GM21423 (cell line): ENCODE data around the gene MPHOSPH9.
"Not testable (repeated sequence)": the region's sequence is repeated elsewhere in the genome, so short reads cannot be mapped to it uniquely, and the experiment has no call there.

Source experiments
- ATAC-seq: cut with Tn5 transposase; IDR thresholded peaks from one replicate; pipeline ENCODE4 v1.9.1; 2021; ENCODE audit warnings: mild to moderate bottlenecking, moderate library complexity; ENCODE audit not compliant: unreplicated experiment

The MPHOSPH9 gene

DNA sequence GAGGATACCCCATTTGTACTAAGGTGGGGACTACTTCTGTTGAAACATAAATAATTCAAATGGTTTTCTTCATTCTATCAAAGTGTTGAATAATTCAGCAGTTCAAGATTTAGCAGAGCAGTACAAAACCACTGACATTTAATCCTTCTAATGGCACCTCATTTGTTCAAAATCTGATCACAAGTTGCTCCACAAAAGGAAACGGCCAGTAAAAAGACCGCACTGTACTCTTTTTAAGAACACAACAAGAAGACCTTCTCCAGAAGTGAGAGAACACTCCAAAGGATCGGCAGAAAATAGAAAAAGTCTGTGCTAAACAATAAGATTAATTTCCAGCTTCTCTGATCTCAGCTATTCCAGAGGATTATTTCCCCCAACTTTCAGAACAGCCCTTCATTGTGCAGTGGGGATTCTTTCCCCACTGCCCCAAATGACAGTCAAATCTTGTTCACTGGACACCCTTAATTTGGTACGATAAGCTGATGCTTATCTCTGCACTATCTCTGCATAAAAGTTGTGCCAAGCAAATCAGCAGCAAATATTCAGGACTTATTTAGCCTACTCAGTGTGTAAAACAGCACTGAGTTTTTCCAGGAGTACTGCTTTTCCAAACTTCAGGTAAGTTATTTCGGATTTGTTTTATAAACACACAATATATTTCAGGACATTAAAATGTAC lies 5.2 kb downstream of the MPHOSPH9 start:
- ATAC-seq: no peak

DNA sequence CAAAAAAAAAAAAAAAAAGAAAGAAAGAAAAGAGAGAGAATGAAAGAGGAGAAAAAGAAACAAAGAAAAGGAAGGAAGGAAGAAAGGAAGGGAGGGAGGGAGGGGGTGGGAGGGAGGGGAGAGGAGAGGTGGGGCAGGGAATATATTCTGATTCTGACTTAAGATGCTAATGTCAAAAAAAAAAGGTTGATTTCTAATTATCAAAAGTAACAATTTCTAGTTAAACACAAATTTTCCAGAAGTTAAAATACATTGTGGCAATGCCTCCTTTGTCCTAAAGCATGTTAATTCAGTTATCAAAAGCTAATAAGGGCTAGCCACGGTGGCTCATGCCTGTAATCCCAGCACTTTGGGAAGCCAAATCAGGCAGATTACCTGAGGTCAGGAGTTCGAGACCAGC lies 7.5 kb downstream of the MPHOSPH9 start:
- ATAC-seq: no peak

- peak; percentile 78 for ATAC-seq
These were observed 9.7 kb downstream of the MPHOSPH9 start for GRCh38 chr12:123223241-123223668.

- not testable (repeated sequence) for ATAC-seq
These were observed 25.1 kb downstream of the MPHOSPH9 start for GRCh38 chr12:123207815-123208214.

DNA sequence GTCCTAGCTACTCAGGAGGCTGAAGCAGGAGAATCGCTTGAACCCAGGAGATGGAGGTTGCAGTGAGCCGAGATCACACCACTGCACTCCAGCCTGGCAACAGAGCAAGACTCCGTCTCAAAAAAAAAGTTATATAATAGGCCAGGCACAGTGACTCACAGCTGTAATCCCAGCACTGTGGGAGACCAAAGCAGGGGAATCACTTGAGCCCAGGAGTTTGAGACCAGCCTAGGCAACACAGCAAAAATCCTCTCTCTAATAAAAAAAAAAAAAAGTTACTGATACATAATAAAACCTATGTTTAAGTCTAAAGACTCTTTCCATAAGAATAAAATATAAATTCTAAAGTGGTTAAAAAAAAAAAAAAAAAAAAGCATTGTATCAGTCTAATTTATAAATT lies 26.1 kb downstream of the MPHOSPH9 start:
- not testable (repeated sequence) for ATAC-seq

- ATAC-seq: no peak
These were observed 32.5 kb downstream of the MPHOSPH9 start for GRCh38 chr12:123200414-123200813.

GRCh38 chr12:123199936-123200335 lies 33.0 kb downstream of the MPHOSPH9 start:
- ATAC-seq: no peak

- no peak for ATAC-seq
These were observed 45.3 kb downstream of the MPHOSPH9 start for GRCh38 chr12:123187637-123188036.

GRCh38 chr12:123180171-123180570 lies 52.8 kb downstream of the MPHOSPH9 start:
- ATAC-seq: no peak

GRCh38 chr12:123171967-123172366 lies 61.0 kb downstream of the MPHOSPH9 start:
- ATAC-seq: no peak

DNA sequence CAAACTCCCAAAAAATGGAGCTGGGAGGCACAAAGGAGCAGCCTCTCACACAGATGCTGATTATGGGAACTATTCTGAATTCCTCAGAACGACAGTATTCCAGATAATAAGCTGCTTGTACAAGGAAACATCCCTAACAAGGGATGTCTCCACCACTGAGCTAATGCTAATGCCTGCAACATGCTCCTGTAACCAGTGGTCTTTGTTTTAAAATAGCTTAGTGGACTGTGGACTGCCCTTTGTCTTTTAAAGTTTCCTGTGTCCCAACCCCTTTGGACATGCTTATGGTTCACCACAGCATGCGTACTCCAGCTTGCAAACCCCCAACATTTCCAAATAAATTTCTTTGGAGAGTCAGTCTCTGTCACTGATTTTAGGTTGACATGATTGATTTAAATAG lies 65.6 kb downstream of the MPHOSPH9 start:
- no peak for ATAC-seq

GRCh38 chr12:123165537-123165936 lies 67.4 kb downstream of the MPHOSPH9 start:
- no peak for ATAC-seq

- ATAC-seq: no peak
These were observed 68.2 kb downstream of the MPHOSPH9 start for GRCh38 chr12:123164710-123165261.

- ATAC-seq: no peak
These were observed 68.7 kb downstream of the MPHOSPH9 start for GRCh38 chr12:123164222-123164621.

- ATAC-seq: no peak
These were observed 69.7 kb downstream of the MPHOSPH9 start for GRCh38 chr12:123163227-123163626.

GRCh38 chr12:123160801-123161487 lies 72.0 kb downstream of the MPHOSPH9 start:
- no peak for ATAC-seq

DNA sequence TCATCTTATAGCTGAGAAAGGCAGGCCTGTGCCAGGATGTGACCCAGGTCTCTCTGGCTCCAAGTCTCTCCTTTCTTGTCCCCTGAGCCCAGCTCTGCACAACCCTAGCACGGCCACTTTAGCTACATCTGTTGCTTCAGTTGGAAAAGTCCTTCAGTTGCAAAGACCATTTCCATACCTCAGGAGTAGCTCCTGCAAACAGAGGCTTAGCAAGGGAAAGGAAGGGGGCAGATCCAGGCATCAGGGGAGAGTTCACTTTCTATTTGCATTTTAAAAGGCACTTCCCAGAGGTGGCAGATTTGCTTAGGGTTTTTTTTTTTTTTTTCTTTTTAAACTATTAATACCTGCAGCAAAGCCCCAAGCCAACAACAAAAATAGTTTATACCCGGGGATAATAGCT lies 79.0 kb downstream of the MPHOSPH9 start:
- no peak for ATAC-seq

GRCh38 chr12:123152833-123153232 lies 80.1 kb downstream of the MPHOSPH9 start:
- no peak for ATAC-seq

DNA sequence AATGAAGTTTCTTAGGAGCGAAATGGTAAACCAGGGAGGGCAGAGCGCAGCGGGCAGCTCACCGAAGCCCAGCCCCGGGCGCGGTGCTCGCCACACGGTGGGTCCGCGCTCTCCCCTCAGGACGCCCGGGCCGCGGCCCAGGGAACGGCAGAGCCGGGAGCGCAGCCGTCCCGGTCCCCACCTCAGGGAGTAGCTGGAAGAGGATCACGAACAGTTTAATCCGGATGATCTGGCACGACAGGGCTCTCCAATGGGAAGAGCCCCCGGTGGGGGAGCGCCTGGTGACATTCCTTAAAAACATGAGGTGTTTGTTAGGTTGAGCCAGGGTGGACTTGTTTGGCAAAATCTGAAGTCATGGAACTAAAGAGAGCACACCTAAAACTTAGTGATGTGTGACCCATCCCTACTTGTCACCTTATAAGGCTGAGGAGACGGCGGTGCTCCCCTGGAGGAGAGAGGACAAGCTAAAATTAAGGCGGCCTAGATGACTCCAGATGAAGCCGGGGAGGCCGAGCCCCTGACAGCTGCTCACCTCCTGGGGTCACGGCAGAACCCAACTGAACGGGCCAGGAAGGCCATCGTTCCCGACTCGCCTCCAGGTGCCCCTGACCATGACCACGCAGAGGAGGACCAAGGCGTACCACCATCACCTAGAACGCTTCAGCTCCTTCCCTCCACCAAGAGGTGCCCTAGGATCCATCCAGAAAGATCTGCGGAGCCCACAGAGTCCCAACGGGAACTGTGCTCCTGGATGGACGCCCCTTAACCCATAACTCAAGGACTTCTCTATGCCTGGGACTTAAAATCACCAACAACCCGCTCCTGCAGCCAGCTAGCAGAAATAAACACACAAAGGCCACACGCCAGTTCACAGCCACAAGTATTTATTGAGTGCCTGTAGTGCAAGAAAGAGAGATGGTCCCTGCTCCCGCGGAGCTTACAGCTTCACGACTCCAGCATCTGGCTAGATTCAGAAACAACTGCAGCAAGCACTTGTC lies 81.2 kb downstream of the MPHOSPH9 start:
- ATAC-seq: no peak

DNA sequence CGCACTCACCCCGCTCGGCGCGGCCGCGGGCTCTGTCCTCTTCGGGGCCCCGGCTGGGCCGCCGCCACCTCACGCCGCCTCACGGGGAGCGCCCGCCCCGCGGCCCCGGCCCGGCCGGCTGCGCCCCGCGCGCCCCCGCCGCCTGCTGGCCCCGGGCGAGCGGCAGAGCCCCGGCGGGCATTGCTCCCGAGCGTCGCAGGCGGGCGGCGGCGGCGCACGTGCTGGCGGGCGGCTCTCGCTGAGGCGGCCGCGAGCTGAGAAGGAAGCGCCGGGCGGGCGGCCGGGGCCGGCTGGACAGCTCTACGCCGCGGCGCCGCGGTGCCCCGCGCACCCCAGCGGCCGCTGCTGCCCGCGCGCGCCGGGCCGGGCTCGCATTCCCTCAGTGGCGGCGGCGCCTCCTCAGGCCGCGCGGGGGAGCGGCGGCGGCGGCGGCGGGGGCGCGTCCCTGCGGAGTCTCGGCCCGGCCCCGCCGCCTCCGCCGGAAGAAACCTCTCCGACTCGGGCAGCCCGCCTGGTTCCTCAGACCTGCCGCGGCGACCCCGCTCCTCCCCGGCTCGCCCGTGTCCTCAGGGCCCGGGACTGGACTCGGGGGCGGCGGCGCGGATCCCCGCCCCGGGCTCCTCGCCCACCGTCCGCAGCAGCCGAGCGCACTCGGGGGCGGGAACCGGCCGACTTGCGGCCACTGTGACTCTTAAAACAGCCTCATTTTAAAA lies 82.0 kb downstream of the MPHOSPH9 start, which contains the start of gene PITPNM2:
Gene PITPNM2, minus strand, starts transcription at position 347 of the 713 bp plus-strand sequence. CDS start 116,500 bp downstream, outside the sequence.
- peak; percentile 68 for ATAC-seq
